ENCODE data around the gene MEAK7.

DNA sequence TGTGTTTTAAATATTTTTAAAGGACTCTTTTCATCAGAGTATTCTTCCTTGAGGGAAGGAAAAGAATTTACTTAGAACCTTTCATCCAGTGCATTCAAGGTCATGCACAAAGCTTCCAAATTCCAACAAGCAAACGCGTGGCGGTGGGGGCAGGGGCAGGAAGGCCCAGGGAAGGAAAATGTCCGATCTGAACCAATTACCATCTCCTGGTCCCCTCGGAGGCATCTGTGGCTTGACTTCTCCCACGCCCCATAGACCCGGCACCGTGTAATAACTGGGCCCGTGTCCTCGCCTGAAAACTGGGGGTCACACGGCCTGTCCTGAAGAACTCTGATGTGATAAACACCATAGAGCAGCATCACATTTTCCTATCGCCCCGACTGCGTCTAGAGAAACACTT lies 18.3 kb downstream of the MEAK7 start:
- no peak for TF ChIP-seq EP300 (IDR thresholded peaks at IDR 0.05)
- TF ChIP-seq POLR2A (IDR thresholded peaks at IDR 0.05), result no peak
- TF ChIP-seq, protein P1, sequence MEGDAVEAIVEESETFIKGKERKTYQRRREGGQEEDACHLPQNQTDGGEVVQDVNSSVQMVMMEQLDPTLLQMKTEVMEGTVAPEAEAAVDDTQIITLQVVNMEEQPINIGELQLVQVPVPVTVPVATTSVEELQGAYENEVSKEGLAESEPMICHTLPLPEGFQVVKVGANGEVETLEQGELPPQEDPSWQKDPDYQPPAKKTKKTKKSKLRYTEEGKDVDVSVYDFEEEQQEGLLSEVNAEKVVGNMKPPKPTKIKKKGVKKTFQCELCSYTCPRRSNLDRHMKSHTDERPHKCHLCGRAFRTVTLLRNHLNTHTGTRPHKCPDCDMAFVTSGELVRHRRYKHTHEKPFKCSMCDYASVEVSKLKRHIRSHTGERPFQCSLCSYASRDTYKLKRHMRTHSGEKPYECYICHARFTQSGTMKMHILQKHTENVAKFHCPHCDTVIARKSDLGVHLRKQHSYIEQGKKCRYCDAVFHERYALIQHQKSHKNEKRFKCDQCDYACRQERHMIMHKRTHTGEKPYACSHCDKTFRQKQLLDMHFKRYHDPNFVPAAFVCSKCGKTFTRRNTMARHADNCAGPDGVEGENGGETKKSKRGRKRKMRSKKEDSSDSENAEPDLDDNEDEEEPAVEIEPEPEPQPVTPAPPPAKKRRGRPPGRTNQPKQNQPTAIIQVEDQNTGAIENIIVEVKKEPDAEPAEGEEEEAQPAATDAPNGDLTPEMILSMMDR (IDR thresholded peaks at IDR 0.05), result no peak
- TF ChIP-seq POLR2AphosphoS5 (IDR thresholded peaks at IDR 0.05), result no peak

Measured in sigmoid colon (tissue), 4 donors.